Measurements from ENCODE around the gene BUD13.

The BUD13 gene

GRCh38 chr11:116729501-116730240, 43.1 kb downstream of the BUD13 start:
- no peak for DNase-seq (ENCODE audit: low read depth)
- H3K4me3 ChIP-seq (ENCODE audit: low read depth, low read length) = no peak overlapping the region
- TF ChIP-seq, protein P1, sequence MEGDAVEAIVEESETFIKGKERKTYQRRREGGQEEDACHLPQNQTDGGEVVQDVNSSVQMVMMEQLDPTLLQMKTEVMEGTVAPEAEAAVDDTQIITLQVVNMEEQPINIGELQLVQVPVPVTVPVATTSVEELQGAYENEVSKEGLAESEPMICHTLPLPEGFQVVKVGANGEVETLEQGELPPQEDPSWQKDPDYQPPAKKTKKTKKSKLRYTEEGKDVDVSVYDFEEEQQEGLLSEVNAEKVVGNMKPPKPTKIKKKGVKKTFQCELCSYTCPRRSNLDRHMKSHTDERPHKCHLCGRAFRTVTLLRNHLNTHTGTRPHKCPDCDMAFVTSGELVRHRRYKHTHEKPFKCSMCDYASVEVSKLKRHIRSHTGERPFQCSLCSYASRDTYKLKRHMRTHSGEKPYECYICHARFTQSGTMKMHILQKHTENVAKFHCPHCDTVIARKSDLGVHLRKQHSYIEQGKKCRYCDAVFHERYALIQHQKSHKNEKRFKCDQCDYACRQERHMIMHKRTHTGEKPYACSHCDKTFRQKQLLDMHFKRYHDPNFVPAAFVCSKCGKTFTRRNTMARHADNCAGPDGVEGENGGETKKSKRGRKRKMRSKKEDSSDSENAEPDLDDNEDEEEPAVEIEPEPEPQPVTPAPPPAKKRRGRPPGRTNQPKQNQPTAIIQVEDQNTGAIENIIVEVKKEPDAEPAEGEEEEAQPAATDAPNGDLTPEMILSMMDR (IDR thresholded peaks at IDR 0.05; ENCODE audit: insufficient read depth, low read depth, low read length, missing control alignments) = no peak

DNA sequence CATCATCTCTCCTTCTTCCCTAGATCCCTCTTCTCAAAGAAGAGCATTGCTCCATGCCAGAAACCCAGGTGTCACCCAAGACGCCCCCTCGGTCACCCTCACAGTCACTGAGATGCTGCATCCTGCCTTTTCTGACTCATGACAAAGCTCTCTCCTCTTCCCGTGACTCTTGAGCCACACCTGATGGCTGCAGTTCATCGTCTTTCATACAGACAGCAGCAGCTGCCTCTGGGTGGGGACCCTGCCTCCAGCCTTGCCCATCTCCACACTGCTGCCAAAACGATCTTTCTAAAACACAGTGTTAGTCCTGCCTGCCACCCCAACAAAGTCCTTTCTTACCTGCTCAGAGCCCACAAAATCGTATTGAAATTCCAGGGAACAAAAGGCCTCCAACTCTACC, 44.8 kb downstream of the BUD13 start:
- TF ChIP-seq, protein P1 (IDR thresholded peaks at IDR 0.05; ENCODE audit: insufficient read depth, low read depth, low read length, missing control alignments) = no peak
- H3K4me3 ChIP-seq (ENCODE audit: low read depth, low read length) = no peak overlapping the region
- no peak for DNase-seq (ENCODE audit: low read depth)

DNA sequence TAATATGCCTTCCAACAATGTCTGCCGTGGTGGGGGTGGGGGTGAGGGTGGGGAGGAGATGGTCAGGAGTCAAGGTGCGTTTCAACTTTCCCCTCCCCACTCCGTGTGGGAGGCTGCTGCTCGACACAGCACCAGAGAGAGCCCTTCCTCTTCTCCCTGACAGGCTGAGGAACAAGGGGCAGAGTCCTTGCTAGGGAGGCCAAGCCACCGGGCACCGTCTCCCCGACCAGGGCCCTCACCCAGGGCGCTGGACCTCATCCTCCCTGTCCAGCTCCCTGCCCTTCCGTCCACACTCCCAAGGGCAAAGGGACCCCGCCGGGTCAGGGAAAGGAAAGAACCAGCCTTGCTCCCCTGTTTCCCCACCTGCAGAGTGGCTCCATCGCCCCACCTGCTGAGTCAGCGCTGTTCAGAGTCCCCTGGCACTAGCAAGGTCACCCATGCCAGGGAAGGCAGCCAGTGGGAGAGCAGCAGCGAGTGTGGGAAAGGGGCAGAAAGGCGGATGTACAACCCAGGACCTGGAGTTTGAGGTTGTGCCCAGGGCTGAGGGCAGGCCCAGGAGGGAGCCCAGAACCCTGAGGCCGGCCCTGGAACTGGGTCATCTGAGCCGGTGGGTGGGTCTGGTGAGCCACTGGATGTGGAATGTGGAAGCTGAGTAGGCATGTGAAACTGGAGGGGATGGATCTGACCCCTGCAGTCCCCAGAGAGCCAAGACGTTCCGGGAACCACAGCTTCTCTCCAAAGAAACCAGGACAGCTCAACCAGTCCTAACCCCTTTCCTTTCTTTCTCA, 47.2 kb downstream of the BUD13 start:
- DNase-seq (ENCODE audit: low read depth) = no peak
- TF ChIP-seq, protein P1 (IDR thresholded peaks at IDR 0.05; ENCODE audit: insufficient read depth, low read depth, low read length, missing control alignments) = no peak
- H3K4me3 ChIP-seq (ENCODE audit: low read depth, low read length) = no peak overlapping the region

GRCh38 chr11:116724813-116725212, 48.0 kb downstream of the BUD13 start:
- TF ChIP-seq, protein P1 (IDR thresholded peaks at IDR 0.05; ENCODE audit: insufficient read depth, low read depth, low read length, missing control alignments) = no peak
- DNase-seq (ENCODE audit: low read depth) = no peak
- no peak overlapping the region for H3K4me3 ChIP-seq (ENCODE audit: low read depth, low read length)

DNA sequence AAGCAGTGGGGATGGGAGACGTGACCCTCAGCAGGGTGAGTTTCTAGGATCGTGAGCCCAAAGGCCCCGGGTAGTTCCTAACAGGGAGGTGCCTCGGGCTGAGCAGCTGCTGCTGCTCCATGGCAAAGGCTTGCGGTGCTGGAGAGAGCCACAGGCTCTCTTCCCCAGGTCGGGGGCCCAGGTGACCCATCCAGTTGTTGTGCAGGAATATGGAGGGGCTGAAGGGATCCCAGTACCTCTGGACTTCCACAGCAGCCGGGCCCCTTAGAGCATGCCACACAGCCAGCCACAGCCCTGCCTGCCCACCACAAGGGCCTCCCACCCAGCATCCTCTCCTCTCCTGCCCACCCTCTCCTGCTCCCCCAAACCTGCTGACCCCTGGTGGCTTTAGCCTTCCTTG, 49.3 kb downstream of the BUD13 start:
- TF ChIP-seq, protein P1 (IDR thresholded peaks at IDR 0.05; ENCODE audit: insufficient read depth, low read depth, low read length, missing control alignments) = no peak
- H3K4me3 ChIP-seq (ENCODE audit: low read depth, low read length) = no peak overlapping the region
- no peak for DNase-seq (ENCODE audit: low read depth)

- TF ChIP-seq, protein P1 (IDR thresholded peaks at IDR 0.05; ENCODE audit: insufficient read depth, low read depth, low read length, missing control alignments) = no peak
- H3K4me3 ChIP-seq (ENCODE audit: low read depth, low read length) = no peak overlapping the region
- no peak for DNase-seq (ENCODE audit: low read depth)
Measured at GRCh38 chr11:116721988-116722387, 50.8 kb downstream of the BUD13 start.

Data from GM12865 (cell line).